Prostate gland (tissue), 2 donors: ENCODE results near the gene VAPA. TPM values are rescaled to one million over a fixed set of nuclear protein-coding genes. Genes with fewer than 3 reads are reported as not detected.

Experiments
- DNase-seq: peaks from one replicate; pipeline ENCODE4 v3.0.0-alpha.2; 2019; ENCODE audit warnings: low spot score
- H3K27ac ChIP-seq, 2 donors: fragments of 200-600 bp; sonication (generic); 2 replicates each; pipeline ENCODE4 v1.5.1; 2017 to 2019
- H3K27me3 ChIP-seq: fragments of 200-600 bp; sonication (generic); replicated peaks from 2 replicates; pipeline ENCODE4 v1.5.1; 2019; ENCODE audit not compliant: insufficient read depth
- H3K36me3 ChIP-seq, 2 donors: fragments of 200-600 bp; sonication (generic); 1 replicate in 1 of 2; 2 replicates in 1 of 2; pipeline versions ENCODE4 v1.5.1 to v1.8.1; 2017 to 2019
- H3K4me1 ChIP-seq: fragments of 200-600 bp; sonication (generic); replicated peaks from 2 replicates; pipeline ENCODE4 v1.5.1; 2019
- H3K4me3 ChIP-seq, 2 donors: fragments of 200-600 bp; sonication (generic); 2 replicates each; pipeline ENCODE4 v1.5.1; 2017 to 2019
- H3K9me3 ChIP-seq: fragments of 200-600 bp; sonication (generic); 2 replicates; pipeline ENCODE4 v1.5.1; 2017
- CTCF ChIP-seq, 4 experiments: fragments of 200-600 bp in 2 of 4; fragments of 450-650 bp in 2 of 4; sonication (generic) in 2 of 4; IDR thresholded peaks; 1 replicate in 3 of 4; 2 replicates in 1 of 4; pipeline ENCODE4 v1.5.1; 2016 to 2019; ENCODE audit warnings: antibody characterized with exemption in 4 of 4, mild to moderate bottlenecking in 2 of 4, moderate library complexity in 2 of 4
- POLR2A ChIP-seq: fragments of 450-650 bp; IDR thresholded peaks from one replicate; pipeline ENCODE4 v1.6.1; 2016; ENCODE audit warnings: antibody characterized with exemption, mild to moderate bottlenecking
- POLR2AphosphoS5 ChIP-seq: sonication (generic); formaldehyde crosslinking; IDR thresholded peaks from one replicate; pipeline ENCODE4 v1.6.1; 2017; ENCODE audit warnings: antibody characterized with exemption
- WGBS: methylation state at CpG from one replicate; pipeline ENCODE4 v1.1.5; 2018; 5-methylcytosine and 5-hydroxymethylcytosine counted together
- intact Hi-C: fragments of 100-400 bp; cut with DNase I; formaldehyde crosslinking; loops from one replicate; pipeline ENCODE4 v1.14.2; 2022
- total RNA-seq, 2 donors: library from RNA; depleted of rRNA; stranded (reverse); fragments of >200 nt; gene quantifications; one replicate each; pipeline ENCODE4 v1.1.0, GENCODE V29; 2016

The VAPA gene
- total RNA-seq, 2 donors from 2014 or later, result 140 to 183 TPM

GRCh38 chr18:9991011-9992000 is 77.5 kb downstream of the VAPA start:
- intact Hi-C loops, result no loop called here

GRCh38 chr18:9992300-9992972 is 78.6 kb downstream of the VAPA start:
- Histone ChIP-seq H3K27me3 (no peaks in the 10 kb centered on the region), H3K4me3 (no peak overlapping the region), H3K27ac (no peak overlapping the region), H3K4me1 (no peaks in the 10 kb centered on the region), H3K9me3 (no peaks in the 10 kb centered on the region), H3K36me3 (no peaks in the 10 kb centered on the region)
- 39% methylated on average over 9 of the region's 9 CpGs for WGBS
- intact Hi-C loops, result no loop called here
- peak; percentile 8 for TF ChIP-seq POLR2AphosphoS5
- no peak for TF ChIP-seq CTCF (IDR thresholded peaks at IDR 0.05)
- no peak for TF ChIP-seq POLR2A
- DNase-seq, result no peak

More at GRCh38 chr18:9991011-9992000, 77.5 kb downstream of the VAPA start:
- no peak overlapping the region for H3K4me3 ChIP-seq
- H3K27me3 ChIP-seq, result no peaks in the 10 kb centered on the region
- DNase-seq, result no peak
- no peaks in the 10 kb centered on the region for H3K36me3 ChIP-seq
- WGBS, result 92% methylated on average over 29 of the region's 29 CpGs
- no peak for TF ChIP-seq POLR2AphosphoS5
- TF ChIP-seq CTCF (IDR thresholded peaks at IDR 0.05), result no peak
- TF ChIP-seq POLR2A, result no peak
- H3K27ac ChIP-seq, result no peak overlapping the region
- H3K9me3 ChIP-seq, result no peaks in the 10 kb centered on the region
- no peaks in the 10 kb centered on the region for H3K4me1 ChIP-seq

GRCh38 chr18:9992973-9993520 is 79.2 kb downstream of the VAPA start:
- Histone ChIP-seq H3K36me3 (no peaks in the 10 kb centered on the region), H3K4me1 (no peaks in the 10 kb centered on the region), H3K27me3 (no peaks in the 10 kb centered on the region), H3K9me3 (no peaks in the 10 kb centered on the region), H3K27ac (peak overlapping the region in 1 of 2 donors; percentile 3), H3K4me3 (no peak overlapping the region)
- no peak for TF ChIP-seq POLR2A
- no peak for TF ChIP-seq POLR2AphosphoS5
- no peak for TF ChIP-seq CTCF (IDR thresholded peaks at IDR 0.05)
- no peak for DNase-seq
- 79% methylated on average over 11 of the region's 11 CpGs for WGBS
- intact Hi-C loops, result no loop called here

- H3K27ac ChIP-seq, result peak overlapping the region in 1 of 2 donors; percentile 3
- DNase-seq, result no peak
- H3K4me3 ChIP-seq, result no peak overlapping the region
- TF ChIP-seq POLR2A (no peak), POLR2AphosphoS5 (no peak), CTCF (IDR thresholded peaks at IDR 0.05) (no peak)
- no peaks in the 10 kb centered on the region for H3K36me3 ChIP-seq
- no peaks in the 10 kb centered on the region for H3K9me3 ChIP-seq
- 49% methylated on average over 14 of the region's 14 CpGs for WGBS
- intact Hi-C loops, result no loop called here
- no peaks in the 10 kb centered on the region for H3K4me1 ChIP-seq
- no peaks in the 10 kb centered on the region for H3K27me3 ChIP-seq
Observed at GRCh38 chr18:9993521-9994025, 79.8 kb downstream of the VAPA start.
